Caco-2 (cell line): Measurements from ENCODE around the gene SPRTN. TPM values are rescaled to one million over a fixed set of nuclear protein-coding genes. Genes with fewer than 3 reads are reported as not detected.

Experiments used
- BruUV-seq: library from RNA; stranded (reverse); fragments of 400-500 nt; replicated peaks from 2 replicates; lab custom pipeline; 2021; lab: Mats Ljungman, UMichigan
- CTCF ChIA-PET: fragments of 300-600 bp; sonication (Branson Sonifier 250); formaldehyde crosslinking; loops from one replicate; lab custom pipeline; 2022; ENCODE audit warnings: antibody characterized with exemption; lab: Charles Lee
- POLR2A ChIA-PET: fragments of 300-600 bp; sonication (Branson Sonifier 250); formaldehyde crosslinking; loops from one replicate; lab custom pipeline; 2022; ENCODE audit warnings: antibody characterized with exemption; lab: Charles Lee
- DNase-seq, 2 experiments: peaks; one replicate each; pipeline versions ENCODE4 v3.0.0 to v3.0.0-alpha.2; 2020 to 2022
- H3K27me3 ChIP-seq: replicated peaks from 2 replicates; pipeline ENCODE4 v1.6.0; 2011; ENCODE audit warnings: low read length; ENCODE audit not compliant: control insufficient read depth, insufficient read depth
- H3K36me3 ChIP-seq: 2 replicates; pipeline ENCODE4 v1.5.1; 2011; ENCODE audit warnings: low read length; ENCODE audit not compliant: control insufficient read depth, insufficient read depth
- H3K4me1 ChIP-seq: fragments of 250-450 bp; sonication (Bioruptor Pico); 2 replicates; pipeline ENCODE4 v1.5.1; 2020; ENCODE audit warnings: mild to moderate bottlenecking
- H3K4me3 ChIP-seq: 2 replicates; pipeline ENCODE4 v1.5.1; 2011; ENCODE audit warnings: low read depth, mild to moderate bottlenecking, control low read depth, low read length
- H3K9me3 ChIP-seq: fragments of 250-450 bp; sonication (Bioruptor Pico); 2 replicates; pipeline ENCODE4 v1.5.1; 2020; ENCODE audit warnings: mild to moderate bottlenecking, moderate library complexity
- H3K27ac Mint-ChIP-seq: one replicate; pipeline ENCODE4 v1.8.0; 2022; ENCODE audit warnings: mixed read lengths; ENCODE audit not compliant: unreplicated experiment
- H3K27me3 Mint-ChIP-seq: one replicate; pipeline ENCODE4 v1.8.0; 2022; ENCODE audit warnings: mixed read lengths; ENCODE audit not compliant: insufficient read depth, unreplicated experiment
- H3K36me3 Mint-ChIP-seq: one replicate; pipeline ENCODE4 v1.8.0; 2022; ENCODE audit warnings: mild to moderate bottlenecking, mixed read lengths; ENCODE audit not compliant: insufficient read depth, unreplicated experiment
- H3K4me1 Mint-ChIP-seq: one replicate; pipeline ENCODE4 v1.8.0; 2022; ENCODE audit warnings: low read depth, mixed read lengths; ENCODE audit not compliant: unreplicated experiment
- H3K4me3 Mint-ChIP-seq: one replicate; pipeline ENCODE4 v1.8.0; 2022; ENCODE audit warnings: mild to moderate bottlenecking, moderate library complexity, mixed read lengths; ENCODE audit not compliant: unreplicated experiment
- H3K9me3 Mint-ChIP-seq: one replicate; pipeline ENCODE4 v1.8.0; 2022; ENCODE audit warnings: mixed read lengths; ENCODE audit not compliant: unreplicated experiment
- intact Hi-C: fragments of 100-400 bp; cut with micrococcal nuclease; formaldehyde crosslinking; loops from one replicate; pipeline ENCODE4 v1.10.0; 2022; ENCODE audit not compliant: unreplicated experiment
- total RNA-seq: library from RNA; stranded (reverse); gene quantifications from 2 replicates; pipeline ENCODE4 v1.2.3, GENCODE V29; 2022
- TF ChIP-seq, protein P1 (sequence below), 2 experiments: fragments of 200-600 bp in 1 of 2; IDR thresholded peaks; 1 replicate in 1 of 2; 2 replicates in 1 of 2; pipeline versions ENCODE4 v1.5.1 to v1.8.0; 2011 to 2022; ENCODE audit warnings: antibody characterized with exemption in 1 of 2, control low read depth in 1 of 2, inconsistent platforms in 1 of 2, low read depth in 1 of 2, low read length in 1 of 2, mild to moderate bottlenecking in 1 of 2, moderate library complexity in 1 of 2; ENCODE audit not compliant: insufficient read depth in 1 of 2, severe bottlenecking in 1 of 2, unreplicated experiment in 1 of 2

The SPRTN gene
- total RNA-seq, 1 experiment from 2014 or later, result 21.3 TPM

DNA sequence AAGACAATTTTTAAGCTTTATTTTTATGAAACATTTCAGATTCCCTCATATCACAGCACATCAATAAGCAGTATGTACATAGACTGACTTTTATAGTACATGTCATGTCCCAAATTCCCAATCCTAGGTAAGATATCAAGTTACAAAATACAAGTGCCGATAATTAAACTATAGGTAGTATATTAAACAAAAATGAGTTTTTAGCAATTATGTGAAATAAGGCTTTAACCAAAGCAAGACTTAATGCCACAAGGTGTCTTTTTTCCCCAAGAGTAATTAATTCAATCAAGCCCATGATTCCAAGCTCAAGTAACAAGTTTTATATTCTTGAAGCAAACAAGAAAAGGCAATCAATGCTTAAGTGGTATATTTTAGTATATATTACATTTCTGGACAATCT is 5.3 kb upstream of the SPRTN start:
- CTCF ChIA-PET, result no interaction called here
- Histone ChIP-seq H3K36me3 (no peaks in the 10 kb centered on the region), H3K27me3 (no peaks in the 10 kb centered on the region), H3K4me1 (peaks cover 6% of the 10 kb centered on the region), H3K4me3 (no peak overlapping the region), H3K9me3 (no peaks in the 10 kb centered on the region)
- Mint-ChIP-seq H3K4me1 (peaks cover 7% of the 10 kb centered on the region), H3K27ac (no peak overlapping the region), H3K9me3 (no peaks in the 10 kb centered on the region), H3K36me3 (peaks cover 18% of the 10 kb centered on the region), H3K4me3 (no peak overlapping the region), H3K27me3 (peaks cover 2% of the 10 kb centered on the region)
- TF ChIP-seq, protein P1, sequence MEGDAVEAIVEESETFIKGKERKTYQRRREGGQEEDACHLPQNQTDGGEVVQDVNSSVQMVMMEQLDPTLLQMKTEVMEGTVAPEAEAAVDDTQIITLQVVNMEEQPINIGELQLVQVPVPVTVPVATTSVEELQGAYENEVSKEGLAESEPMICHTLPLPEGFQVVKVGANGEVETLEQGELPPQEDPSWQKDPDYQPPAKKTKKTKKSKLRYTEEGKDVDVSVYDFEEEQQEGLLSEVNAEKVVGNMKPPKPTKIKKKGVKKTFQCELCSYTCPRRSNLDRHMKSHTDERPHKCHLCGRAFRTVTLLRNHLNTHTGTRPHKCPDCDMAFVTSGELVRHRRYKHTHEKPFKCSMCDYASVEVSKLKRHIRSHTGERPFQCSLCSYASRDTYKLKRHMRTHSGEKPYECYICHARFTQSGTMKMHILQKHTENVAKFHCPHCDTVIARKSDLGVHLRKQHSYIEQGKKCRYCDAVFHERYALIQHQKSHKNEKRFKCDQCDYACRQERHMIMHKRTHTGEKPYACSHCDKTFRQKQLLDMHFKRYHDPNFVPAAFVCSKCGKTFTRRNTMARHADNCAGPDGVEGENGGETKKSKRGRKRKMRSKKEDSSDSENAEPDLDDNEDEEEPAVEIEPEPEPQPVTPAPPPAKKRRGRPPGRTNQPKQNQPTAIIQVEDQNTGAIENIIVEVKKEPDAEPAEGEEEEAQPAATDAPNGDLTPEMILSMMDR (IDR thresholded peaks at IDR 0.05; ENCODE audit: insufficient read depth in 1 of 2, low read depth in 1 of 2, low read length in 1 of 2, severe bottlenecking in 1 of 2, unreplicated experiment in 1 of 2), result no peak
- POLR2A ChIA-PET, result no interaction called here
- DNase-seq, result no peak
- BruUV-seq, result no TSS peak
- intact Hi-C loops, result no loop called here

DNA sequence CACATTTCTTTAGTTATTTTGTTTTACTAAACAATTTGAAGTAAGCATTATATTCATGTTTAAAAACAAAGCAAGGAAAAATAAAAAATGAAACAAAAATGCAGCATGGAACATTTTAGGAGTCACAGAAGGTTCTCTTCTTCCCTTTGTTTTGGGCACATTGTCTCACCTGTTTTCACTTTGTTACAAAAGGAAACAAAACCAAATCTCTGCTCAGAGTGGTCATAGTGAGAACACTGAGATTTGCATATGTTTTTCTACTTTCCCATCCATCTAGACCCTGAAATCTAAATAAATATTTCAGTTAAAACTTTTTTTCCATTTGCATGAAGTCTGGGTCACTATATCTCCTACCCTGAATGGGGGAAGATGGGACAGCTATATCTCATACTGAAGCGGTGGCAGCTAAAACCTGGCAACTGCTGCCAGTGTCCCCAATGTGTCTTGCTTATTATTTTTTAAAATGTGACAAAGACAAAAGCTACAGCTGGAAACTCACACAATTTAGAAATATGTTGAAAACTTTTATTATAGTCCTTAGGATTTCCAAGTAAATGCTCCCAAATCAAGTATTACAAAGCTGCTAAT is 3.9 kb upstream of the SPRTN start:
- H3K27me3 Mint-ChIP-seq, result peaks cover 2% of the 10 kb centered on the region
- ChIA-PET POLR2A (no interaction called here), CTCF (no interaction called here)

DNA sequence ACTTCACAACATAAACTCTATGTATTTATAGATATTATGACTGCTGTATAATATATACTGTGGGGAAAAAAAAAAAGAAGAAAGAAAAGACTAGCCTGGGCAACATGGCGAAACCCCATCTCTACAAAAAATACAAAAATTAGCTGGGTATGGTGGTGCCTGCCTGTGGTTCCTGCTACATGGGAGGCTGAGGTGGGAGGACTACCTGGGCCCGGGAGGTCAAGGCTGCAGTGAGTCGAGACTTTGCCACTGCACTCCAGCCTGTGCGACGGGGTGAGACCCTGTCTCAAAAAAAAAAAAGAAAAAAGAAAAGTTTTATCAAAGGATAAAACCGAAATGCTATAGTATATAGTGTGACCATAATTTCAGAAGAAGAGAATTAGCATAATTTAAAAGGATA is 3.1 kb upstream of the SPRTN start:
- H3K27me3 Mint-ChIP-seq, result peaks cover 2% of the 10 kb centered on the region
- peaks cover 6% of the 10 kb centered on the region for H3K4me1 ChIP-seq
- ChIA-PET POLR2A (no interaction called here), CTCF (interaction anchor here (0.9 kb wide), 1 partner anchor 243 kb away, joined by 3 read pairs; no protein-coding TSS in a partner anchor)
- peaks cover 18% of the 10 kb centered on the region for H3K4me1 Mint-ChIP-seq
- no peak for DNase-seq
- intact Hi-C loops, result no loop called here
- no peak overlapping the region for H3K27ac Mint-ChIP-seq
- no peaks in the 10 kb centered on the region for H3K36me3 ChIP-seq
- TF ChIP-seq, protein P1 (IDR thresholded peaks at IDR 0.05; ENCODE audit: insufficient read depth in 1 of 2, low read depth in 1 of 2, low read length in 1 of 2, severe bottlenecking in 1 of 2, unreplicated experiment in 1 of 2), result no peak
- no peaks in the 10 kb centered on the region for H3K27me3 ChIP-seq
- BruUV-seq, result no TSS peak
- H3K9me3 ChIP-seq, result no peaks in the 10 kb centered on the region
- H3K4me3 Mint-ChIP-seq, result peak overlapping the region; percentile 98
- peaks cover 22% of the 10 kb centered on the region for H3K36me3 Mint-ChIP-seq
- no peaks in the 10 kb centered on the region for H3K9me3 Mint-ChIP-seq
- no peak overlapping the region for H3K4me3 ChIP-seq

More for the DNA sequence above, 3.9 kb upstream of the SPRTN start:
- H3K4me1 Mint-ChIP-seq, result peaks cover 11% of the 10 kb centered on the region
- intact Hi-C loops, result no loop called here
- H3K36me3 Mint-ChIP-seq, result peaks cover 22% of the 10 kb centered on the region
- Histone ChIP-seq H3K4me1 (peaks cover 6% of the 10 kb centered on the region), H3K9me3 (no peaks in the 10 kb centered on the region), H3K36me3 (no peaks in the 10 kb centered on the region), H3K4me3 (no peak overlapping the region), H3K27me3 (no peaks in the 10 kb centered on the region)
- TF ChIP-seq, protein P1 (IDR thresholded peaks at IDR 0.05; ENCODE audit: insufficient read depth in 1 of 2, low read depth in 1 of 2, low read length in 1 of 2, severe bottlenecking in 1 of 2, unreplicated experiment in 1 of 2), result no peak
- no TSS peak for BruUV-seq
- H3K4me3 Mint-ChIP-seq, result no peak overlapping the region
- H3K27ac Mint-ChIP-seq, result no peak overlapping the region
- no peaks in the 10 kb centered on the region for H3K9me3 Mint-ChIP-seq
- no peak for DNase-seq
